ENCODE results near the gene MDM4. TPM values are rescaled to one million over a fixed set of nuclear protein-coding genes. Genes with fewer than 3 reads are reported as not detected.

MDM4 gene
- total and polyA plus RNA-seq, 2 donors (not counting 3 experiments of a cell fraction or from before 2014, with no cell fraction given): 11.7 to 67.0 TPM

DNA sequence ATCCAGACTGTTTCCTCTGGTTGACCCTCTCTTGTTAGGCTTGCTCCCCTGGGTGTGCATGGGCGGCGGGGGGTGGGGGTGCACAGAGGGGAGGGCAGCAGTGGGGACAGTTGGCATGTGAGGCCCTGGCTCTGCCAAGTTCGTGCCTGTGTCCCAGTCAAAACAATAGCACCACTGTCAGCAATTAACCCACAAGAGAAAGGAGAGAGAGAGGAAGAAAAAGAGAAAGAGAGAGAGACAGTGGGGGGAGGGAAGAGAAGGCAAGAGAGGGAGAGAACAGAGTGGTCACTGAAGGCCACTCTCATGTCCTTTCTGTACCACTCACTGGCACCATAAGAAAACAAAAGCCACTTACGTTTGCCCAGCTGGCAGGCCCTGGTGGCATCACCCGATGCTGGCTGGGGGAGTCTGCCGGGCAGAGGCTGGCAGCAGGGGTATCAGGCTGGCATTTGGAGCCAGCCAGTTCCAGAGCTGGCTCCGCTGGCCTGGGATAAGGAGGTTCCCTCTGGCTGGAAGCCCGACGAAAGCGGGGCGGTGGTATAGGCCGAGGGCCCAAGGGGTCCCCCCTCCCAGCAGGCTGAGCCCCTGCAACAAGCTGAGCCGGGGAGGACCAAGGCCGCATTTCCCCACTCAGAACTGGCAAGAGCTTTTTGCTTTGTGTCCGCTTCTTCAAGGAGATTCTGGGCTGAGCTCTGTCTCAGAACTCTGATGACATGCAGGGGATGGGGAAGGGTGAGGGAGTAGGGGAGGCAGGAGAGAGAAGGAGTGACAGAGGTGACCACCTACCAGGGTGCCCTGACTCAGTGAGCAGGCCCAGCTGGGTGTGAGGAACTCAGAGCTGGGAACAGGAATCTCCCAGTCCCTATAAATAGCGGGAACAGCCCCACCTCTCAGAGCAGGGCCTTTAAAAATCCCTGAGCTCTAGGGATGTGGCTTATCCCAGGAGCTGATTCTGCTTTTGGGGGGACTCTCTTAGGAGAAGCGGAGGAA, 49.5 kb upstream of the MDM4 start:
- TF ChIP-seq EZH2 (IDR thresholded peaks at IDR 0.05; ENCODE audit: borderline replicate concordance, low read depth, low read length, severe bottlenecking) (no peak), FOS (IDR thresholded peaks at IDR 0.05; ENCODE audit: borderline replicate concordance, insufficient read depth, low read length) (no peak), GATA2 (IDR thresholded peaks at IDR 0.05; ENCODE audit: insufficient read depth, insufficient read length, low read depth, low read length) (no peak), POLR2A (IDR thresholded peaks at IDR 0.05; ENCODE audit: low read depth, low read length) (no peak), JUN (IDR thresholded peaks at IDR 0.05; ENCODE audit: borderline replicate concordance, insufficient read depth, insufficient read length, low read depth) (no peak), CTCF (IDR thresholded peaks at IDR 0.05; ENCODE audit: extremely low read depth in 1 of 2, insufficient read depth in 1 of 2, low read depth in 1 of 2, low read length in 2 of 2) (no peak), MAX (IDR thresholded peaks at IDR 0.05; ENCODE audit: insufficient read depth, insufficient read length) (no peak), MYC (IDR thresholded peaks at IDR 0.05; ENCODE audit: low read depth, low read length) (no peak), POLR2AphosphoS5 (IDR thresholded peaks at IDR 0.05; ENCODE audit: insufficient read depth, low read depth, low read length) (no peak)
- Histone ChIP-seq H3K27ac (ENCODE audit: insufficient read depth, low read depth, low read length) (peak overlapping the region; percentile 12), H3K4me1 (ENCODE audit: control insufficient read depth, extremely low read depth, insufficient read depth, low read length) (peaks cover 58% of the 10 kb centered on the region), H2AFZ (ENCODE audit: low read depth, low read length) (no peak overlapping the region), H3K4me3 (replicated peaks in 1 of 3; ENCODE audit: insufficient read depth in 1 of 3, low read depth in 1 of 3, low read length in 3 of 3) (no peak overlapping the region), H4K20me1 (replicated peaks; ENCODE audit: control insufficient read depth, extremely low read depth, insufficient read depth, low read length) (no peaks in the 10 kb centered on the region), H3K36me3 (ENCODE audit: control insufficient read depth in 2 of 2, extremely low read depth in 1 of 2, insufficient read depth in 2 of 2, low read length in 2 of 2) (peaks cover 0 to 17% of the 10 kb centered on the region in 2 experiments), H3K27me3 (ENCODE audit: control insufficient read depth in 2 of 2, insufficient read depth in 2 of 2, low read length in 2 of 2) (no peaks in the 10 kb centered on the region), H3K79me2 (ENCODE audit: control insufficient read depth, insufficient read depth, low read length) (no peaks in the 10 kb centered on the region), H3K9me3 (replicated peaks; ENCODE audit: control insufficient read depth, insufficient read depth, low read length) (no peaks in the 10 kb centered on the region), H3K9ac (replicated peaks; ENCODE audit: extremely low read depth, insufficient read depth, low read length) (no peak overlapping the region), H3K9me1 (replicated peaks; ENCODE audit: control insufficient read depth, extremely low read depth, insufficient read depth, low read length) (no peaks in the 10 kb centered on the region), H3K4me2 (ENCODE audit: insufficient read depth, low read length) (no peak overlapping the region)
- no TSS peak for BruUV-seq (replicated peaks)
- intact Hi-C loops (cut with micrococcal nuclease) (no loop called here), dilution Hi-C loops (cut with MboI; ENCODE audit: extremely low pct_ligation_motif_present, low sequenced_read_pairs) (no loop called here)
- DNase-seq (ENCODE audit: low read depth, low spot score): peak; percentile 34
- CTCF ChIA-PET: interaction anchor here (0.9 to 9.2 kb wide), 13 partner anchors 9 to 68 kb away, joined by 3 to 94 read pairs (median 6); partner anchors contain the start of gene PIK3C2B
- FAIRE-seq: no peak
- POLR2A ChIA-PET: interaction anchor here (0.8 kb wide), 1 partner anchor 14 kb away, joined by 5 read pairs; no protein-coding TSS in a partner anchor

Data from endothelial cell of umbilical vein (primary cell).